ENCODE measurements around the gene SYCP2. TPM values are rescaled to one million over a fixed set of nuclear protein-coding genes. Genes with fewer than 3 reads are reported as not detected.

Gene SYCP2
- polyA plus RNA-seq, 1 donor (not counting 4 experiments of a cell fraction or from before 2014, with no cell fraction given) = 0.12 TPM

DNA sequence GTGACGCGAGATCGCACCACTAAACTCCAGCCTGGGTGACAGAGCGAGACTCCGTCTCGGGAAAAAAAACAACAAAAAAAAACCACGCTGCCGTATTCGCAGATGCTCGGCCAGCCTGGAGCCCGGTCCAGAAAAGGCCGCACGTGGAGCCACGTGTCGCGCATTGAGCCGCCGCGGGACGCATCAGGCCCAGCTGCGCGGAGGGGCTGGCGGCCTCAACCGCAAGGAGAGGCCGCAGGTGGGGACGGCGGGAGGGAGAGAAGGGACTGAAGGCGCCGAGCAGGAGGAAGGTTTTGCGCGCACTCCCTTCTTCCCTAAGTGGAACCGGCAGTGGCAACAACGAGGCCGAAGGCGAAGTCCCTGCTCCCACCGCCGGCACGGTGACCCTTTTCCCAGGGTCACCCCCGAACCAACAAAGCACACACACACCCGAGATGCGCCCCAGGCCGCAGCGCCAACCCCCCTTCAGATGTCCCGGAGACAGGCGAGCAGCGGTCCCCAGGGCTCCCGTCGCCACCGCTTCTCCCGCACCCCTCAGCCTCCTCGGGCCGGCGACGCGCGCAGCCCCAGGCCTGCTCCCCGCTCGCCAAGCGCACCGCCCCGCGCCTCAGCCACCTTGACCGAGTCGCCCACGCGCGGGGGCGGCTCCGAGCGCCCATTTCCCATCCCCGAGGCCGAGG is 681 bp downstream of the SYCP2 start:
- H3K9me1 ChIP-seq (ENCODE audit: control insufficient read depth, extremely low read depth, insufficient read depth, low read length) = no peaks in the 10 kb centered on the region
- no peak overlapping the region for H3K4me3 ChIP-seq (ENCODE audit: control insufficient read depth in 2 of 3, extremely low read depth in 1 of 3, insufficient read depth in 2 of 3, low read depth in 1 of 3, low read length in 3 of 3)
- no peaks in the 10 kb centered on the region for H3K27me3 ChIP-seq (ENCODE audit: control insufficient read depth, extremely low read depth, insufficient read depth, low read length)
- no peaks in the 10 kb centered on the region for H3K9me3 ChIP-seq (ENCODE audit: control insufficient read depth, low read depth, low read length)
- H3K27ac ChIP-seq (ENCODE audit: control insufficient read depth, insufficient read depth, low read length) = no peak overlapping the region
- H3K9ac ChIP-seq (ENCODE audit: control insufficient read depth, extremely low read depth, insufficient read depth, low read length) = no peak overlapping the region
- no peak for TF ChIP-seq EZH2 (IDR thresholded peaks at IDR 0.05; ENCODE audit: low read length)
- TF ChIP-seq, protein P1, sequence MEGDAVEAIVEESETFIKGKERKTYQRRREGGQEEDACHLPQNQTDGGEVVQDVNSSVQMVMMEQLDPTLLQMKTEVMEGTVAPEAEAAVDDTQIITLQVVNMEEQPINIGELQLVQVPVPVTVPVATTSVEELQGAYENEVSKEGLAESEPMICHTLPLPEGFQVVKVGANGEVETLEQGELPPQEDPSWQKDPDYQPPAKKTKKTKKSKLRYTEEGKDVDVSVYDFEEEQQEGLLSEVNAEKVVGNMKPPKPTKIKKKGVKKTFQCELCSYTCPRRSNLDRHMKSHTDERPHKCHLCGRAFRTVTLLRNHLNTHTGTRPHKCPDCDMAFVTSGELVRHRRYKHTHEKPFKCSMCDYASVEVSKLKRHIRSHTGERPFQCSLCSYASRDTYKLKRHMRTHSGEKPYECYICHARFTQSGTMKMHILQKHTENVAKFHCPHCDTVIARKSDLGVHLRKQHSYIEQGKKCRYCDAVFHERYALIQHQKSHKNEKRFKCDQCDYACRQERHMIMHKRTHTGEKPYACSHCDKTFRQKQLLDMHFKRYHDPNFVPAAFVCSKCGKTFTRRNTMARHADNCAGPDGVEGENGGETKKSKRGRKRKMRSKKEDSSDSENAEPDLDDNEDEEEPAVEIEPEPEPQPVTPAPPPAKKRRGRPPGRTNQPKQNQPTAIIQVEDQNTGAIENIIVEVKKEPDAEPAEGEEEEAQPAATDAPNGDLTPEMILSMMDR (optimal IDR thresholded peaks at IDR 0.05 in 1 of 3, IDR thresholded peaks at IDR 0.05 in 1 of 3, conservative IDR thresholded peaks at IDR 0.05 in 1 of 3; ENCODE audit: extremely low read depth in 1 of 3, insufficient read depth in 2 of 3, low read length in 3 of 3) = no peak
- no peak overlapping the region for H2AFZ ChIP-seq (ENCODE audit: control insufficient read depth, low read length)
- no peaks in the 10 kb centered on the region for H3K36me3 ChIP-seq (ENCODE audit: control insufficient read depth in 2 of 2, extremely low read depth in 1 of 2, insufficient read depth in 2 of 2, low read length in 2 of 2)
- H3K4me1 ChIP-seq (ENCODE audit: control insufficient read depth, extremely low read depth, insufficient read depth, low read length) = peaks cover 14% of the 10 kb centered on the region
- H3K79me2 ChIP-seq (ENCODE audit: control insufficient read depth, insufficient read depth, low read length) = peaks cover 5% of the 10 kb centered on the region
- H3K4me2 ChIP-seq (ENCODE audit: control insufficient read depth, extremely low read depth, insufficient read depth, low read depth, low read length) = no peak overlapping the region
- FAIRE-seq (no peak), DNase-seq (ENCODE audit: low read depth, low spot score) (no peak)
- H4K20me1 ChIP-seq (ENCODE audit: control insufficient read depth, extremely low read depth, insufficient read depth, low read length) = no peaks in the 10 kb centered on the region
- dilution Hi-C loops (cut with MboI; ENCODE audit: extremely low pct_ligation_motif_present, low sequenced_read_pairs) = no loop called here

DNA sequence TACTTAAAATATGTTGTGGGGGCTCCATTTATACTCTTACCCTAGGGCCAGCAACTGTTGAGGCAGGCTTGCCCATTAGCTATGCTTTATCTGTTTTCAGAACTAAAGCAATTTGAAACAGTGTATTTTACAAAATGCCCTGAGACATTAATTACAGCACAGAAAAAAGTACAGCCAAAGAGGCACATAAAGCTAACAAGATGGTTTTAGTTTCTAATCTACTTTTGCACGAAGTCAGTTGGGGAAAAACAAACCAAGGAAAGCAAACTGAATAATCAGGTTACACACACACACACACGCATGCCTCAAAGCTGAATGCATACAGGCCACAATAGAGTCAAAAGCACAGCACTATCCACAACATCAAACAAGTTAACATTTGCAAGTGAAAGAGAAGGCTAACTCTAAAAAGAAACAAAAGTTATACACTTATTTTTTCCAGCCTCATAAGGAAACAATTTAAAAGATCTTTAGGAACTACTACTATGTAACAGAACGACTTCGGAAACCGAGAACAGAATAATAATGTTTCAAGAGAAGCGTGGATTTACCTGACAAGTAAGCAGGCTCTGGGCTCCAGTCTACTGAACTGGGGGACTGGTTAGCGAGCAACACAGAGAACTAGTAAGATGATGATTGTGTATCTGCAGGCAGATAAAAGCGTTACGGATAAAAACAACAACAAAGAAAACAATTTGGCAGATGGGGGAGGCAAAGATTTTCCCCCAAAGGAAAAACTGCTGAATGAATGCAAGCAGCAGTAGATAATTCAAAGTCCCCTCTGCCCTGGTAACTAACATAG is 1.7 kb downstream of the SYCP2 start:
- H3K9me1 ChIP-seq (ENCODE audit: control insufficient read depth, extremely low read depth, insufficient read depth, low read length) = no peaks in the 10 kb centered on the region
- H3K27me3 ChIP-seq (ENCODE audit: control insufficient read depth, extremely low read depth, insufficient read depth, low read length) = no peaks in the 10 kb centered on the region
- H3K4me3 ChIP-seq (ENCODE audit: control insufficient read depth in 2 of 3, extremely low read depth in 1 of 3, insufficient read depth in 2 of 3, low read depth in 1 of 3, low read length in 3 of 3) = no peak overlapping the region
- FAIRE-seq (no peak), DNase-seq (ENCODE audit: low read depth, low spot score) (no peak)
- no peaks in the 10 kb centered on the region for H3K9me3 ChIP-seq (ENCODE audit: control insufficient read depth, low read depth, low read length)
- TF ChIP-seq, protein P1 (optimal IDR thresholded peaks at IDR 0.05 in 1 of 3, IDR thresholded peaks at IDR 0.05 in 1 of 3, conservative IDR thresholded peaks at IDR 0.05 in 1 of 3; ENCODE audit: extremely low read depth in 1 of 3, insufficient read depth in 2 of 3, low read length in 3 of 3) = no peak
- no peak overlapping the region for H3K4me2 ChIP-seq (ENCODE audit: control insufficient read depth, extremely low read depth, insufficient read depth, low read depth, low read length)
- dilution Hi-C loops (cut with MboI; ENCODE audit: extremely low pct_ligation_motif_present, low sequenced_read_pairs) = no loop called here
- peaks cover 1% of the 10 kb centered on the region for H3K79me2 ChIP-seq (ENCODE audit: control insufficient read depth, insufficient read depth, low read length)
- H4K20me1 ChIP-seq (ENCODE audit: control insufficient read depth, extremely low read depth, insufficient read depth, low read length) = no peaks in the 10 kb centered on the region
- H3K27ac ChIP-seq (ENCODE audit: control insufficient read depth, insufficient read depth, low read length) = no peak overlapping the region
- H3K36me3 ChIP-seq (ENCODE audit: control insufficient read depth in 2 of 2, extremely low read depth in 1 of 2, insufficient read depth in 2 of 2, low read length in 2 of 2) = no peaks in the 10 kb centered on the region
- no peak overlapping the region for H2AFZ ChIP-seq (ENCODE audit: control insufficient read depth, low read length)
- H3K9ac ChIP-seq (ENCODE audit: control insufficient read depth, extremely low read depth, insufficient read depth, low read length) = no peak overlapping the region
- peaks cover 3% of the 10 kb centered on the region for H3K4me1 ChIP-seq (ENCODE audit: control insufficient read depth, extremely low read depth, insufficient read depth, low read length)

Data from keratinocyte (primary cell).